Measurements from ENCODE around the gene MACROD2. TPM values are rescaled to one million over a fixed set of nuclear protein-coding genes. Genes with fewer than 3 reads are reported as not detected.

Gene MACROD2
- total RNA-seq, 1 experiment from 2014 or later: 3.7 TPM

- peaks cover 6% of the 10 kb centered on the region in 2 experiments; a peak in 2 of 4 replicates for H3K9me3 ChIP-seq (ENCODE audit: control insufficient read depth in 1 of 2, insufficient read depth in 1 of 2, low read depth in 1 of 2, low read length in 2 of 2)
- no peaks in the 10 kb centered on the region for H4K20me1 ChIP-seq (ENCODE audit: insufficient read depth)
- no peak overlapping the region for H3K4me3 ChIP-seq (replicated peaks in 1 of 2; ENCODE audit: low read depth in 1 of 2, low read length in 2 of 2)
- H2AFZ ChIP-seq (ENCODE audit: low read depth, low read length, poor library complexity, severe bottlenecking): no peak overlapping the region
- no peaks in the 10 kb centered on the region for H3K9me2 ChIP-seq (ENCODE audit: insufficient read depth)
- no peak overlapping the region for H3K9ac ChIP-seq (ENCODE audit: low read length)
- H3K27ac ChIP-seq (ENCODE audit: low read depth, low read length): no peak overlapping the region
- ATAC-seq: no peak
- ChIA-PET CTCF (no interaction called here), RAD21 (ENCODE audit: low non-redundant PET in 1 of 2, low total read pairs in 2 of 2, uncharacterized antibody in 2 of 2, unreplicated experiment in 2 of 2) (no interaction called here), POLR2A (no interaction called here)
- intact Hi-C loops (cut with micrococcal nuclease): no loop called here
- DNase-seq (ENCODE audit: low read depth, low spot score): no peak
- BruUV-seq (replicated peaks): no TSS peak
- H3K4me1 ChIP-seq (ENCODE audit: control insufficient read depth in 1 of 2, insufficient read depth in 2 of 2, low read length in 2 of 2): no peaks in the 10 kb centered on the region
- H3K36me3 ChIP-seq (ENCODE audit: control insufficient read depth in 1 of 2, insufficient read depth in 2 of 2, low read length in 2 of 2): no peaks in the 10 kb centered on the region
- H3K27me3 ChIP-seq (ENCODE audit: insufficient read depth, low read length): no peaks in the 10 kb centered on the region
- H3K79me2 ChIP-seq (ENCODE audit: insufficient read depth, low read length): no peaks in the 10 kb centered on the region
- no peak overlapping the region for H3K4me2 ChIP-seq (ENCODE audit: low read length)
- TF ChIP-seq MAX (IDR thresholded peaks at IDR 0.05) (no peak), RAD21 (IDR thresholded peaks at IDR 0.05; ENCODE audit: low read depth) (no peak), FOSL1 (IDR thresholded peaks at IDR 0.05; ENCODE audit: low read depth) (no peak), SIN3A (IDR thresholded peaks at IDR 0.05; ENCODE audit: low read depth) (no peak)
Measured at GRCh38 chr20:15937179-15937578, 1941.9 kb downstream of the MACROD2 start.

- intact Hi-C loops (cut with micrococcal nuclease): no loop called here
- Histone ChIP-seq H3K4me3 (replicated peaks in 1 of 2; ENCODE audit: low read depth in 1 of 2, low read length in 2 of 2) (no peak overlapping the region), H3K79me2 (ENCODE audit: insufficient read depth, low read length) (no peaks in the 10 kb centered on the region), H4K20me1 (ENCODE audit: insufficient read depth) (no peaks in the 10 kb centered on the region), H3K36me3 (ENCODE audit: control insufficient read depth in 1 of 2, insufficient read depth in 2 of 2, low read length in 2 of 2) (no peaks in the 10 kb centered on the region), H3K4me2 (ENCODE audit: low read length) (no peak overlapping the region), H3K9me2 (ENCODE audit: insufficient read depth) (no peaks in the 10 kb centered on the region), H3K4me1 (ENCODE audit: control insufficient read depth in 1 of 2, insufficient read depth in 2 of 2, low read length in 2 of 2) (no peaks in the 10 kb centered on the region), H3K9ac (ENCODE audit: low read length) (no peak overlapping the region), H2AFZ (ENCODE audit: low read depth, low read length, poor library complexity, severe bottlenecking) (no peak overlapping the region), H3K9me3 (ENCODE audit: control insufficient read depth in 1 of 2, insufficient read depth in 1 of 2, low read depth in 1 of 2, low read length in 2 of 2) (peaks cover 6 to 8% of the 10 kb centered on the region in 2 experiments; a peak in 2 of 4 replicates), H3K27ac (ENCODE audit: low read depth, low read length) (no peak overlapping the region), H3K27me3 (ENCODE audit: insufficient read depth, low read length) (no peaks in the 10 kb centered on the region)
- TF ChIP-seq TCF7L2 (IDR thresholded peaks at IDR 0.05; ENCODE audit: borderline replicate concordance, extremely low read depth, insufficient read depth, insufficient read length): no peak
- TF ChIP-seq RAD21 (IDR thresholded peaks at IDR 0.05; ENCODE audit: low read depth): no peak
- no peak for TF ChIP-seq REST (IDR thresholded peaks at IDR 0.05; ENCODE audit: low read depth)
- no peak for TF ChIP-seq ZBTB33 (IDR thresholded peaks at IDR 0.05; ENCODE audit: extremely low read depth, insufficient replicate concordance, low read length)
- TF ChIP-seq EZH2 (IDR thresholded peaks at IDR 0.05): no peak
- no peak for TF ChIP-seq CEBPB (IDR thresholded peaks at IDR 0.05; ENCODE audit: low read depth)
- no peak for TF ChIP-seq JUND (IDR thresholded peaks at IDR 0.05)
- TF ChIP-seq SP1 (IDR thresholded peaks at IDR 0.05; ENCODE audit: low read depth): no peak
- no peak for TF ChIP-seq MAX (IDR thresholded peaks at IDR 0.05)
- BruUV-seq (replicated peaks): no TSS peak
- RAD21 ChIA-PET (ENCODE audit: low non-redundant PET in 1 of 2, low total read pairs in 2 of 2, uncharacterized antibody in 2 of 2, unreplicated experiment in 2 of 2): no interaction called here
- no peak for ATAC-seq
- CTCF ChIA-PET: no interaction called here
- POLR2A ChIA-PET: no interaction called here
- no peak for DNase-seq (ENCODE audit: low read depth, low spot score)
Measured at GRCh38 chr20:15938847-15939246, 1943.5 kb downstream of the MACROD2 start.

All from HCT116 (cell line).